Measurements from ENCODE around the gene GOLGA8R. TPM values are rescaled to one million over a fixed set of nuclear protein-coding genes. Genes with fewer than 3 reads are reported as not detected.

Gene GOLGA8R
- total RNA-seq, 1 experiment from 2014 or later: 0.69 TPM

Small RNAs within 50 kb of the gene (small RNA-seq; reads per million reads assigned to genes)
- gene AC019322.2 (not detected), gene RF00019 (not detected), gene RF00096 (0.27 reads per million, percentile 24 among the genes with 10 or more reads in this experiment), gene RN7SL196P (not detected)

Other genes starting within 250 kb of the GOLGA8R start
- gene CHRFAM7A, start 20.7 kb downstream of the GOLGA8R start, total RNA-seq (2014; rRNA removed; shearing (Covaris generic)): 3.9 and 5.1 TPM in 2 replicates
- gene GOLGA8Q, start 137.8 kb upstream of the GOLGA8R start, total RNA-seq (2014; rRNA removed; shearing (Covaris generic)): 0.10 TPM in 1 of 2 replicates, not detected in the other
- 0.43 and 0.77 TPM in 2 replicates for gene GOLGA8H, start 189.8 kb upstream of the GOLGA8R start, total RNA-seq (2014; rRNA removed; shearing (Covaris generic))

Data from HT1080 (cell line).